ENCODE results near the gene PTPN4. TPM values are rescaled to one million over a fixed set of nuclear protein-coding genes. Genes with fewer than 3 reads are reported as not detected.

The PTPN4 gene
- total RNA-seq, 2 donors from 2014 or later = 52.6 to 69.8 TPM

- H3K27me3 ChIP-seq (ENCODE audit: control insufficient read depth, insufficient read depth, low read length, poor library complexity, severe bottlenecking) = no peaks in the 10 kb centered on the region
- TF ChIP-seq, protein P1, sequence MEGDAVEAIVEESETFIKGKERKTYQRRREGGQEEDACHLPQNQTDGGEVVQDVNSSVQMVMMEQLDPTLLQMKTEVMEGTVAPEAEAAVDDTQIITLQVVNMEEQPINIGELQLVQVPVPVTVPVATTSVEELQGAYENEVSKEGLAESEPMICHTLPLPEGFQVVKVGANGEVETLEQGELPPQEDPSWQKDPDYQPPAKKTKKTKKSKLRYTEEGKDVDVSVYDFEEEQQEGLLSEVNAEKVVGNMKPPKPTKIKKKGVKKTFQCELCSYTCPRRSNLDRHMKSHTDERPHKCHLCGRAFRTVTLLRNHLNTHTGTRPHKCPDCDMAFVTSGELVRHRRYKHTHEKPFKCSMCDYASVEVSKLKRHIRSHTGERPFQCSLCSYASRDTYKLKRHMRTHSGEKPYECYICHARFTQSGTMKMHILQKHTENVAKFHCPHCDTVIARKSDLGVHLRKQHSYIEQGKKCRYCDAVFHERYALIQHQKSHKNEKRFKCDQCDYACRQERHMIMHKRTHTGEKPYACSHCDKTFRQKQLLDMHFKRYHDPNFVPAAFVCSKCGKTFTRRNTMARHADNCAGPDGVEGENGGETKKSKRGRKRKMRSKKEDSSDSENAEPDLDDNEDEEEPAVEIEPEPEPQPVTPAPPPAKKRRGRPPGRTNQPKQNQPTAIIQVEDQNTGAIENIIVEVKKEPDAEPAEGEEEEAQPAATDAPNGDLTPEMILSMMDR (conservative IDR thresholded peaks at IDR 0.05) = no peak
- Mint-ChIP-seq H3K27me3 (ENCODE audit: insufficient read depth) (no peaks in the 10 kb centered on the region), H3K4me1 (no peaks in the 10 kb centered on the region), H3K4me3 (no peak overlapping the region), H3K36me3 (ENCODE audit: low read depth) (peaks cover under 1% of the 10 kb centered on the region), H3K9me3 (no peaks in the 10 kb centered on the region), H3K27ac (no peak overlapping the region)
- no peak overlapping the region for H3K27ac ChIP-seq (ENCODE audit: low read depth, low read length)
- peaks cover 12% of the 10 kb centered on the region for H3K36me3 ChIP-seq (ENCODE audit: control insufficient read depth, insufficient read depth, low read length)
- H3K4me3 ChIP-seq (ENCODE audit: low read length) = no peak overlapping the region
- DNase-seq = no peak
- no peak overlapping the region for H3K9ac ChIP-seq (ENCODE audit: extremely low read depth, low read length, poor library complexity, severe bottlenecking)
- no peaks in the 10 kb centered on the region for H3K4me1 ChIP-seq (ENCODE audit: control insufficient read depth, insufficient read depth, low read length)
- H3K9me3 ChIP-seq (ENCODE audit: control insufficient read depth, low read length) = no peaks in the 10 kb centered on the region
Observed at GRCh38 chr2:119981896-119982295, 222.2 kb downstream of the PTPN4 start.

GRCh38 chr2:119982506-119982905 lies 222.8 kb downstream of the PTPN4 start:
- Mint-ChIP-seq H3K4me1 (no peaks in the 10 kb centered on the region), H3K36me3 (ENCODE audit: low read depth) (no peaks in the 10 kb centered on the region), H3K9me3 (no peaks in the 10 kb centered on the region), H3K27ac (no peak overlapping the region), H3K27me3 (ENCODE audit: insufficient read depth) (no peaks in the 10 kb centered on the region), H3K4me3 (no peak overlapping the region)
- H3K36me3 ChIP-seq (ENCODE audit: control insufficient read depth, insufficient read depth, low read length) = peaks cover 6% of the 10 kb centered on the region
- TF ChIP-seq, protein P1 (conservative IDR thresholded peaks at IDR 0.05) = no peak
- H3K4me1 ChIP-seq (ENCODE audit: control insufficient read depth, insufficient read depth, low read length) = no peaks in the 10 kb centered on the region
- WGBS, 2 experiments (ENCODE audit: insufficient coverage in 1 of 2, insufficient read length in 1 of 2) = 67 to 95% methylated on average over 1 to 2 of the region's 2 CpGs
- no peak overlapping the region for H3K27ac ChIP-seq (ENCODE audit: low read depth, low read length)
- H3K9me3 ChIP-seq (ENCODE audit: control insufficient read depth, low read length) = no peaks in the 10 kb centered on the region
- H3K27me3 ChIP-seq (ENCODE audit: control insufficient read depth, insufficient read depth, low read length, poor library complexity, severe bottlenecking) = no peaks in the 10 kb centered on the region
- H3K4me3 ChIP-seq (ENCODE audit: low read length) = no peak overlapping the region
- no peak for DNase-seq
- no peak overlapping the region for H3K9ac ChIP-seq (ENCODE audit: extremely low read depth, low read length, poor library complexity, severe bottlenecking)

DNA sequence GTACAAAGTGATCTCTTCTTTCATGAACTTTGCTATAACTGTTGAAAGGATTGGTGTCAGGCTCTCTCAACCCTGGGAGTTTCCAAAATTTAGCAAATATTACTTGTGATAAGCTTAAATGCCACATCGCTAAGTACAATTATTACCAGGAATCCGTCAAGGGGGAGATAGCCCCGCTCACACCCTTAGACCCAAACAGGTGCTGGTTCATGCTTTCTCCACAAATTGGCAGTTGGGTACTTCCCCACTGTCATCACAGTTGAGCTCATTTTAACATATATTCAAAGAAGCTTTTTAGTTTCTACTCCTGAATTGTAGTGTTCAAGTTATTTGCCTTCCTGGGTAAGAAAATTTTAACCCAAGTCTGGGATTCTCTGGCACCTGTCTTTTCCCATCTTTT lies 223.4 kb downstream of the PTPN4 start:
- Histone ChIP-seq H3K4me1 (ENCODE audit: control insufficient read depth, insufficient read depth, low read length) (no peaks in the 10 kb centered on the region), H3K4me3 (ENCODE audit: low read length) (no peak overlapping the region), H3K9me3 (ENCODE audit: control insufficient read depth, low read length) (peaks cover 4% of the 10 kb centered on the region), H3K36me3 (ENCODE audit: control insufficient read depth, insufficient read depth, low read length) (no peaks in the 10 kb centered on the region), H3K9ac (ENCODE audit: extremely low read depth, low read length, poor library complexity, severe bottlenecking) (no peak overlapping the region), H3K27ac (ENCODE audit: low read depth, low read length) (no peak overlapping the region), H3K27me3 (ENCODE audit: control insufficient read depth, insufficient read depth, low read length, poor library complexity, severe bottlenecking) (no peaks in the 10 kb centered on the region)
- DNase-seq = no peak
- no peaks in the 10 kb centered on the region for H3K36me3 Mint-ChIP-seq (ENCODE audit: low read depth)
- no peaks in the 10 kb centered on the region for H3K27me3 Mint-ChIP-seq (ENCODE audit: insufficient read depth)
- no peak overlapping the region for H3K27ac Mint-ChIP-seq
- TF ChIP-seq, protein P1 (conservative IDR thresholded peaks at IDR 0.05) = no peak
- H3K4me3 Mint-ChIP-seq = no peak overlapping the region
- no peaks in the 10 kb centered on the region for H3K9me3 Mint-ChIP-seq
- WGBS, 2 experiments (ENCODE audit: insufficient coverage in 1 of 2, insufficient read length in 1 of 2) = 93 to 94% methylated on average over 2 to 3 of the region's 3 CpGs
- no peaks in the 10 kb centered on the region for H3K4me1 Mint-ChIP-seq

All from endodermal cell (in vitro differentiated cells).